PC-3 (cell line): ENCODE results near the gene ASCL5. TPM values are rescaled to one million over a fixed set of nuclear protein-coding genes. Genes with fewer than 3 reads are reported as not detected.

Experiments used
- ATAC-seq: fragments of 200-7000 bp; cut with Tn5 transposase; 2 replicates; pipeline ENCODE4 v1.9.1; 2020; ENCODE audit warnings: mild to moderate bottlenecking, moderate library complexity
- BruUV-seq: library from RNA; stranded (reverse); fragments of 400-500 nt; replicated peaks from 2 replicates; lab custom pipeline; 2021; lab: Mats Ljungman, UMichigan
- CTCF ChIA-PET: fragments of 300-600 bp; sonication (Branson Sonifier 250); formaldehyde crosslinking; loops from one replicate; lab custom pipeline; 2022; ENCODE audit warnings: antibody characterized with exemption; lab: Charles Lee
- POLR2A ChIA-PET: fragments of 300-600 bp; sonication (Branson Sonifier 250); formaldehyde crosslinking; loops from one replicate; lab custom pipeline; 2022; ENCODE audit warnings: antibody characterized with exemption; ENCODE audit not compliant: unreplicated experiment; lab: Charles Lee
- DNase-seq: peaks from one replicate; pipeline ENCODE4 v3.0.0-alpha.2; 2015
- H2AFZ ChIP-seq: fragments of 300-600 bp; sonication (generic); 2 replicates; pipeline ENCODE4 v1.6.0; 2016; ENCODE audit warnings: antibody characterized with exemption, low read length
- H3F3A ChIP-seq: fragments of 300-600 bp; sonication (generic); one replicate; pipeline ENCODE4 v1.6.0; 2017; ENCODE audit warnings: antibody characterized with exemption, low read length, control low read depth, mild to moderate bottlenecking; ENCODE audit not compliant: unreplicated experiment
- H3K27ac ChIP-seq: fragments of 300-600 bp; sonication (generic); 2 replicates; pipeline ENCODE4 v1.5.1; 2016; ENCODE audit warnings: mild to moderate bottlenecking, low read length
- H3K27me3 ChIP-seq: fragments of 300-600 bp; sonication (generic); 2 replicates; pipeline ENCODE4 v1.6.1; 2016; ENCODE audit warnings: low read length, mixed read lengths
- H3K36me3 ChIP-seq: fragments of 300-600 bp; sonication (generic); 2 replicates; pipeline ENCODE4 v1.6.1; 2016; ENCODE audit warnings: low read depth, mixed run types, low read length, mixed read lengths
- H3K4me1 ChIP-seq: fragments of 300-600 bp; sonication (generic); 2 replicates; pipeline ENCODE4 v1.5.1; 2016; ENCODE audit warnings: low read length; ENCODE audit not compliant: insufficient read depth
- H3K4me2 ChIP-seq: fragments of 300-600 bp; sonication (generic); 2 replicates; pipeline ENCODE4 v1.6.0; 2016; ENCODE audit warnings: low read length
- H3K4me3 ChIP-seq: fragments of 300-600 bp; sonication (generic); 2 replicates; pipeline ENCODE4 v1.5.1; 2016; ENCODE audit warnings: mild to moderate bottlenecking, low read length, mixed read lengths
- H3K79me2 ChIP-seq: fragments of 300-600 bp; sonication (generic); 2 replicates; pipeline ENCODE4 v1.6.1; 2017; ENCODE audit warnings: low read length, mixed read lengths
- H3K9ac ChIP-seq: fragments of 300-600 bp; sonication (generic); 2 replicates; pipeline ENCODE4 v1.6.0; 2016; ENCODE audit warnings: mild to moderate bottlenecking, low read length
- H3K9me2 ChIP-seq: fragments of 300-600 bp; sonication (generic); replicated peaks from 2 replicates; pipeline ENCODE4 v1.6.1; 2016; ENCODE audit warnings: mixed run types, low read length, mixed read lengths
- H3K9me3 ChIP-seq: fragments of 300-600 bp; sonication (generic); 2 replicates; pipeline ENCODE4 v1.6.1; 2016; ENCODE audit warnings: low read length, mixed read lengths
- H4K20me1 ChIP-seq: fragments of 300-600 bp; sonication (generic); 2 replicates; pipeline ENCODE4 v1.6.1; 2016; ENCODE audit warnings: low read length, mixed read lengths
- EZH2 ChIP-seq: fragments of 300-600 bp; sonication (generic); IDR thresholded peaks from one replicate; pipeline ENCODE4 v1.6.1; 2017; ENCODE audit warnings: antibody characterized with exemption, mild to moderate bottlenecking, low read length; ENCODE audit not compliant: unreplicated experiment
- EZH2phosphoT487 ChIP-seq: fragments of 300-600 bp; sonication (generic); IDR thresholded peaks from 2 replicates; pipeline ENCODE4 v1.6.1; 2018; ENCODE audit warnings: mild to moderate bottlenecking, antibody characterized with exemption, low read length, borderline replicate concordance
- intact Hi-C: fragments of 100-400 bp; cut with micrococcal nuclease; formaldehyde crosslinking; loops from 2 replicates; pipeline ENCODE4 v1.9.0; 2023
- total RNA-seq: library from RNA; depleted of rRNA; stranded (reverse); fragments of >200 nt; gene quantifications from 2 replicates; pipeline ENCODE4 v1.2.3, GENCODE V29; 2014
- TF ChIP-seq, protein P1 (sequence below): fragments of 300-600 bp; sonication (generic); conservative IDR thresholded peaks from 2 replicates; pipeline ENCODE4 v1.5.1; 2017; ENCODE audit warnings: antibody characterized with exemption, low read depth, mild to moderate bottlenecking, low read length

ASCL5 gene
- total RNA-seq, 1 experiment from 2014 or later: 3.1 TPM

GRCh38 chr1:201112173-201112731 is 14.7 kb downstream of the ASCL5 start, which contains the start of gene CACNA1S:
Gene CACNA1S, minus strand, starts transcription at chr1:201112426. Its CDS starts 87 bp downstream, at chr1:201112339.
- Histone ChIP-seq H3K36me3 (no peaks in the 10 kb centered on the region), H3K4me3 (no peak within 1 kb of the TSS), H3K79me2 (peaks cover 9% of the 10 kb centered on the region; the same call in 1 of the 2 replicates), H3K9me2 (no peaks in the 10 kb centered on the region), H3F3A (no peaks in the 10 kb centered on the region), H4K20me1 (no peaks in the 10 kb centered on the region), H2AFZ (no peak within 1 kb of the TSS), H3K27ac (no peak within 1 kb of the TSS), H3K4me2 (no peak within 1 kb of the TSS), H3K4me1 (peaks cover 13% of the 10 kb centered on the region), H3K9ac (no peak within 1 kb of the TSS), H3K9me3 (no peaks in the 10 kb centered on the region), H3K27me3 (0 out of 2 replicates have a peak, but pooled peaks cover 11% of the 10 kb centered on the region)
- TF ChIP-seq EZH2phosphoT487: no peak
- no peak for TF ChIP-seq EZH2
- TF ChIP-seq, protein P1, sequence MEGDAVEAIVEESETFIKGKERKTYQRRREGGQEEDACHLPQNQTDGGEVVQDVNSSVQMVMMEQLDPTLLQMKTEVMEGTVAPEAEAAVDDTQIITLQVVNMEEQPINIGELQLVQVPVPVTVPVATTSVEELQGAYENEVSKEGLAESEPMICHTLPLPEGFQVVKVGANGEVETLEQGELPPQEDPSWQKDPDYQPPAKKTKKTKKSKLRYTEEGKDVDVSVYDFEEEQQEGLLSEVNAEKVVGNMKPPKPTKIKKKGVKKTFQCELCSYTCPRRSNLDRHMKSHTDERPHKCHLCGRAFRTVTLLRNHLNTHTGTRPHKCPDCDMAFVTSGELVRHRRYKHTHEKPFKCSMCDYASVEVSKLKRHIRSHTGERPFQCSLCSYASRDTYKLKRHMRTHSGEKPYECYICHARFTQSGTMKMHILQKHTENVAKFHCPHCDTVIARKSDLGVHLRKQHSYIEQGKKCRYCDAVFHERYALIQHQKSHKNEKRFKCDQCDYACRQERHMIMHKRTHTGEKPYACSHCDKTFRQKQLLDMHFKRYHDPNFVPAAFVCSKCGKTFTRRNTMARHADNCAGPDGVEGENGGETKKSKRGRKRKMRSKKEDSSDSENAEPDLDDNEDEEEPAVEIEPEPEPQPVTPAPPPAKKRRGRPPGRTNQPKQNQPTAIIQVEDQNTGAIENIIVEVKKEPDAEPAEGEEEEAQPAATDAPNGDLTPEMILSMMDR: no peak
- no TSS peak for BruUV-seq
- no peak for DNase-seq
- intact Hi-C loops: loop anchor here (5.0 kb wide), 2 partner anchors 220 to 490 kb away; partner anchors contain the start of genes INAVA and KIF14
- ChIA-PET CTCF (no interaction called here), POLR2A (no interaction called here)
- no peak for ATAC-seq

DNA sequence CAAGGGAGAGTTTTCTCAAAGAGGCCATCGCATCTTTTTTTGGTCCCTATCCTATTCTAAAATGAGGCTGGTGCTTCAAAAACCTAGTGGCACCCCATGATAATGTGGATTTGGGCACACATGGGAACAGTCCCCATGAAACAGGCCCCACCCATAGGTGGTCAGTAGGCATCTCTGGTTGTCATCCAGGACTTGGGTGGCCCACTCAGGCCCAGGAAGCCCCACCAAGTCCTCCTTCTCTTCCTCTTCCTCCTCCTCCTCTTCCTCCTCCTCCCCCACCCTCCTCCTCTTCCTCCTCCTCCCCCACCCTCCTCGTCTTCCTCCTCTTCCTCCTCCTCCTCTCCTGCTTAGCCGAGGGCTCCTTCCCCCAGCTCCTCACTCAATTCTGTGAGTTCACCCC is 15.3 kb downstream of the ASCL5 start:
- Histone ChIP-seq H3F3A (no peaks in the 10 kb centered on the region), H3K9me2 (no peaks in the 10 kb centered on the region), H3K36me3 (no peaks in the 10 kb centered on the region), H3K27me3 (0 out of 2 replicates have a peak, but pooled peaks cover 16% of the 10 kb centered on the region), H3K4me3 (no peak overlapping the region), H2AFZ (no peak overlapping the region), H4K20me1 (no peaks in the 10 kb centered on the region), H3K9ac (no peak overlapping the region), H3K4me2 (no peak overlapping the region), H3K27ac (no peak overlapping the region), H3K4me1 (peaks cover 13% of the 10 kb centered on the region), H3K9me3 (no peaks in the 10 kb centered on the region), H3K79me2 (peaks cover 9% of the 10 kb centered on the region; the same call in 1 of the 2 replicates)
- no peak for ATAC-seq
- no peak for DNase-seq
- BruUV-seq: no TSS peak
- intact Hi-C loops: loop anchor here (5.0 kb wide), 2 partner anchors 219 to 489 kb away; partner anchors contain the start of genes INAVA and KIF14
- POLR2A ChIA-PET: no interaction called here
- TF ChIP-seq, protein P1: no peak
- TF ChIP-seq EZH2 (no peak), EZH2phosphoT487 (no peak)
- CTCF ChIA-PET: no interaction called here

DNA sequence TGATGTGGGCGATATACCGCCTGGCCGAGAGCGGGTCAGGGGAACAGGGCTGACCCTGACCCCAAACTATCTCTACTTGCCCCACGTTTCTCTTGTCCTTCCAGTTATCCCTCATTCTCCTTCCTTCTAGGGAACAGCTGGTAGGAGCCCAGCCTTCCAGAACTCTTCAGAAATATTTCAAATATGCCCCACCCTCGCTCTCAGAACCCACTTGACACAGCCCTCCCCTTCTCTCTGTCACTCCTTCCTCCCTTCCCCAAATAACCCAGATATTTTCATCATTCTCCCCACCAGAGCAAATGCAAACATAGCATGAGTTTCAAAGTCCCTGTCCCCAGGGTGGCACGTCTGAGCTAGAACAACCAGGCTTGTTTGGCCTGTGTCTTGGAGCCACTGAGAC is 15.8 kb downstream of the ASCL5 start:
- Histone ChIP-seq H3K36me3 (no peaks in the 10 kb centered on the region), H3F3A (no peaks in the 10 kb centered on the region), H4K20me1 (no peaks in the 10 kb centered on the region), H3K4me2 (no peak overlapping the region), H2AFZ (no peak overlapping the region), H3K9me2 (no peaks in the 10 kb centered on the region), H3K9me3 (no peaks in the 10 kb centered on the region), H3K4me3 (no peak overlapping the region), H3K9ac (no peak overlapping the region), H3K27ac (no peak overlapping the region), H3K4me1 (peaks cover 13% of the 10 kb centered on the region), H3K27me3 (0 out of 2 replicates have a peak, but pooled peaks cover 18% of the 10 kb centered on the region), H3K79me2 (peaks cover 9% of the 10 kb centered on the region; the same call in 1 of the 2 replicates)
- ATAC-seq (no peak), DNase-seq (no peak)
- CTCF ChIA-PET: no interaction called here
- intact Hi-C loops: loop anchor here (5.0 kb wide), 2 partner anchors 219 to 489 kb away; partner anchors contain the start of genes INAVA and KIF14
- TF ChIP-seq, protein P1: no peak
- no peak for TF ChIP-seq EZH2phosphoT487
- no peak for TF ChIP-seq EZH2
- POLR2A ChIA-PET: no interaction called here
- BruUV-seq: no TSS peak
